Measurements from ENCODE around the gene TENM3. TPM values are rescaled to one million over a fixed set of nuclear protein-coding genes. Genes with fewer than 3 reads are reported as not detected.

TENM3 gene
- total and polyA plus RNA-seq, 2 donors (not counting 3 experiments of a cell fraction or from before 2014, with no cell fraction given): 3.2 to 6.2 TPM

DNA sequence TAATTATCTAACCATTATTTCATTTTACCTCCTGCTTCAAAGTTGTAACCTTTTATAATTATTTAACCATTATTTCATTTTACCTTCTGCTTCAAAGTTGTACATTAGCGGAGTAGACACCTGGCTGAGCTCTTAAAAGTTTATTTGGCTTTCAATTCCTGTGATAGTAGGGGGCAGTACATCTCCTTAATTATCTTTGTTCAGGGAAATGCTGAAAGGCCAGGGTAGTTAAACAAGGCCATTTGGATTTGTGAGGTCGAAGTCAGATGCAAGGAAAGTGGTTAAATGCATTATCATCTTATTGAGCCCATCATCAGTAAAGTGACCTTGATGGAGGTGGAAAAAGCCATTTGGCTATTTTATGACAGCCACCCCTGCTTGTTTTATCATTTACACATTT lies 210.6 kb downstream of the TENM3 start:
- Histone ChIP-seq H4K20me1 (replicated peaks; ENCODE audit: control insufficient read depth, extremely low read depth, insufficient read depth, low read length) (no peaks in the 10 kb centered on the region), H3K36me3 (ENCODE audit: control insufficient read depth in 2 of 2, extremely low read depth in 1 of 2, insufficient read depth in 2 of 2, low read length in 2 of 2) (no peaks in the 10 kb centered on the region), H3K4me3 (replicated peaks in 1 of 3; ENCODE audit: insufficient read depth in 1 of 3, low read depth in 1 of 3, low read length in 3 of 3) (no peak overlapping the region), H3K9me3 (replicated peaks; ENCODE audit: control insufficient read depth, insufficient read depth, low read length) (no peaks in the 10 kb centered on the region), H3K9ac (replicated peaks; ENCODE audit: extremely low read depth, insufficient read depth, low read length) (no peak overlapping the region), H3K4me2 (ENCODE audit: insufficient read depth, low read length) (no peak overlapping the region), H3K79me2 (ENCODE audit: control insufficient read depth, insufficient read depth, low read length) (no peaks in the 10 kb centered on the region), H3K27ac (ENCODE audit: insufficient read depth, low read depth, low read length) (no peak overlapping the region), H3K4me1 (ENCODE audit: control insufficient read depth, extremely low read depth, insufficient read depth, low read length) (peaks cover 8% of the 10 kb centered on the region), H2AFZ (ENCODE audit: low read depth, low read length) (no peak overlapping the region), H3K9me1 (replicated peaks; ENCODE audit: control insufficient read depth, extremely low read depth, insufficient read depth, low read length) (no peaks in the 10 kb centered on the region), H3K27me3 (ENCODE audit: control insufficient read depth in 2 of 2, insufficient read depth in 2 of 2, low read length in 2 of 2) (peaks cover 19 to 40% of the 10 kb centered on the region in 2 experiments)
- dilution Hi-C loops (cut with MboI; ENCODE audit: extremely low pct_ligation_motif_present, low sequenced_read_pairs) (no loop called here), intact Hi-C loops (cut with micrococcal nuclease) (no loop called here)
- CTCF ChIA-PET: interaction anchor here (1.2 kb wide), 1 partner anchor 353 kb away, joined by 4 read pairs; no protein-coding TSS in a partner anchor
- POLR2A ChIA-PET: no interaction called here
- TF ChIP-seq, protein P1, sequence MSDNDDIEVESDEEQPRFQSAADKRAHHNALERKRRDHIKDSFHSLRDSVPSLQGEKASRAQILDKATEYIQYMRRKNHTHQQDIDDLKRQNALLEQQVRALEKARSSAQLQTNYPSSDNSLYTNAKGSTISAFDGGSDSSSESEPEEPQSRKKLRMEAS (IDR thresholded peaks at IDR 0.05; ENCODE audit: insufficient read depth, insufficient read length): no peak
- TF ChIP-seq FOS (IDR thresholded peaks at IDR 0.05; ENCODE audit: borderline replicate concordance, insufficient read depth, low read length): no peak
- no peak for TF ChIP-seq GATA2 (IDR thresholded peaks at IDR 0.05; ENCODE audit: insufficient read depth, insufficient read length, low read depth, low read length)
- TF ChIP-seq POLR2AphosphoS5 (IDR thresholded peaks at IDR 0.05; ENCODE audit: insufficient read depth, low read depth, low read length): no peak
- TF ChIP-seq MYC (IDR thresholded peaks at IDR 0.05; ENCODE audit: low read depth, low read length): no peak
- TF ChIP-seq POLR2A (IDR thresholded peaks at IDR 0.05; ENCODE audit: low read depth, low read length): no peak
- no peak for TF ChIP-seq CTCF (IDR thresholded peaks at IDR 0.05; ENCODE audit: extremely low read depth in 1 of 2, insufficient read depth in 1 of 2, low read depth in 1 of 2, low read length in 2 of 2)
- TF ChIP-seq EZH2 (IDR thresholded peaks at IDR 0.05; ENCODE audit: borderline replicate concordance, low read depth, low read length, severe bottlenecking): no peak
- no peak for TF ChIP-seq JUN (IDR thresholded peaks at IDR 0.05; ENCODE audit: borderline replicate concordance, insufficient read depth, insufficient read length, low read depth)
- no peak for FAIRE-seq
- no peak for DNase-seq (ENCODE audit: low read depth, low spot score)
- no TSS peak for BruUV-seq (replicated peaks)
